Fibroblast of skin of back (primary cell): ENCODE results near the gene ZBTB7B. TPM values are rescaled to one million over a fixed set of nuclear protein-coding genes. Genes with fewer than 3 reads are reported as not detected.
A peak's percentile ranks its signal among the peaks of the same experiment; 100 is the strongest.

ENCODE experiments used
- DNase-seq: peaks from one replicate; pipeline ENCODE4 v3.0.0-alpha.2; 2013
- polyA plus RNA-seq, 2 experiments: library from polyadenylated mRNA; unstranded; fragments of 120-200 nt; gene quantifications; one replicate each; pipeline ENCODE4 v1.2.1, GENCODE V29; 2013; ENCODE audit not compliant: insufficient read length in 2 of 2

ZBTB7B gene
- polyA plus RNA-seq (2013, experiment 1 of 2; ENCODE audit: insufficient read length), result 23.3 TPM
- 22.7 TPM for polyA plus RNA-seq (2013, experiment 2 of 2; ENCODE audit: insufficient read length)

DNA sequence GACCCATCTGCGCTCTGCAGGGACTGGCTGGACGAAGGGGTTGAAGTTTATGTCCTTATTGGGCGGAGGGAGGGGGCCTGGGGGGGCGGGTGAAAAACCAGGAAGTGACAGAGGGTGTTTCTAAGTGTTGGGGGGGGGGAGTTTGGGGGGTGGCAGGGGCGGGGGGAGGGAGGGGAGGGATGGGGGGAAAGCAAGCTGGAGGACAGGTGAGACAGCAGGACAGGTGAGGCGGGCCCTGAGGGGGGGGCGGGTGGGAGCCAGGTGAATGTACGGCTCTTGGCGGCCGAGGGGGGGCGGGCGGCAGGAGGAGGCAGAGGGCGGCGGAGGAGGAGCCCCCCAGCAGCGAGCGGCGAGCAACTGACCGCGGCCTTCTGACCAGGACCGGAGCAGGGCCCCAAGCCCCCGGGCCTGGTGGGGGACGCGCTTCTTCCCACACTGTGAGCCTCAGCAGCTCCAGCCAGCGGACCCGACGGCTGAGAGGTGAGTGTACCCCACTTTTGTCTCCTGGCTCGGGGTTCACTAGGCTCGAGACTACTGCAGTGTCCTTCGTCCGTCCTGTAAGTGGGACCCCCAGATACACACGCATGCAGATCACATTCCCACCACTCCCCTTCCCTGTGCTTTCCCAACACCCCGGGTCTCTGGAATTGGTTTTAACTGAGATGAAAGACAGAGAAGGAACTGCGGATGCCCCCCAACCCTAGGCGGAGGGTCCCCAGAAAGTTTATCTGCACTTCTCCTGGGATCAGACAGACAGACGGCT is at the start of gene ZBTB7B:
Gene ZBTB7B, plus strand, starts transcription at position 339 of the 763 bp plus-strand sequence. CDS start 11,859 bp downstream, outside the sequence.
- DNase-seq, result peak; percentile 19

DNA sequence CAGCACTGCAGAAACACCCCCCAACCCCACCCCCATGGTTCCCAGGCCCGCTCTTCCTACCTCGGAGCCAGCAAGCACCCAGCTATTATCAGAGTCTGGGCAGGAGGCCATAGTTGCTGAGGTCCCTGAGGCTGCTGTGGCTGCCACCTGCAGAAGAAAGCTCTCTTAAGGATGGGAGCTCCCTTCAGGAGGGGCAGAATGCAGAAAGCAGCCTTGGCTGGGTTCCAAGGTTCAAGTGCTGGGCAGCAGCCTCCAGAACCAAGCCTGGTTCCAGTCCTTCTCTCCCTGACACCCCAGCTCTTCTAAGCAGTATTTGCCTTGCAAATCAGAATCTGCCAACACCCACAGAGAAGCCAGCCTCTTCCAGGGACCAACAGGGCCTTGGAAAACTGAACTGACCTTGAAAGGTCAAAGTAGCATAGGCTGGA is 49.0 kb upstream of the ZBTB7B start:
- DNase-seq, result no peak

DNA sequence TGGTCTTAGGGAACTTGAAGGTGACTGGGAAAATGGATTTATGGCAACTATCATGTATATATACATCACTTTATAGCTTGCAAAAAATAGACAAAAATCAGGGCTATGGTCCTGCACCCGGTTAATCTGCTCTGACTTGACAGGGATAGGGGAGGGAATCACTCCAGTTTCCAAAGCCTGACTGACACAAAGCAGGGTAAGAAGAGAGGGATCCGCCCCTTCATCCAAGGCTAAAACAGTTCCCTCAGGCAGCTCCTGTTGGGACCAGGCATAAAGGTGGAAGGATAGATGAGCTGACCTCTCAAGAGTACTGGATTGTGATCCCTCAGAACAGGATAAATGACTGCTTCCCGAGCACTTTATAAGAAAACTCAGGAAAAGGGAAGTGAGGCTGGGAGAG is 48.1 kb upstream of the ZBTB7B start:
- no peak for DNase-seq

DNA sequence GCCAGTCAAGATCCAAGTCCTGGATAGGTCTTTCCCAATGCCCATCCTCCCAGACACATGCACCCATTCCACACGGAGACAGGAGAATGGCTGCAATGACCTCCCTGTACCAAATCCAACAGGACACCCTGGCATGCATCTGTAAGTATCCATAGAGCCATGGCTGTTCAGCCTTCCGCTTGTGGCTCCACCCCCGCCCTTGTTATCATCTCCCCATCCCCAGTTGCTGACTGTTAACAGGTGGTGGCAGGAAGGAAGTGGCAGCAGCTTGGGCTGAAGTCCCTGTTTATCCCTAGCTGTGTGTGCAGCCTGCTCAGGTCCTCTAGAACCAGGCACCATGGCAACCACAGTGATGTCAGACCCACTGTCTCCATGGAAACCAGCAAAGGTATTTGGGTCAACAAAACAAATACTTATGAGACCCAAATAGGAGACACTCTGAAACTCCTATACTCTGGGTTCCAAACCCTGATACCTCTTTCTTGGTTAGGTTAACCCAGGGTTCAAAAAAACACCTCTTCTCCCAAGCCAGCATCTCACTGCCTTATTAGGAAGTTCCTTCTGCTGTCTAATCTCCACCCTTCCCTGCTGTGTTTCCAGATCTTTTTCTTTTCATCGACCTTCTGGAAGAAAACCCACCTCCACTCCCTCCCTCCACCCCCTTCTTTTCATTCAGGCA is 47.4 kb upstream of the ZBTB7B start:
- DNase-seq, result peak; percentile 64

DNA sequence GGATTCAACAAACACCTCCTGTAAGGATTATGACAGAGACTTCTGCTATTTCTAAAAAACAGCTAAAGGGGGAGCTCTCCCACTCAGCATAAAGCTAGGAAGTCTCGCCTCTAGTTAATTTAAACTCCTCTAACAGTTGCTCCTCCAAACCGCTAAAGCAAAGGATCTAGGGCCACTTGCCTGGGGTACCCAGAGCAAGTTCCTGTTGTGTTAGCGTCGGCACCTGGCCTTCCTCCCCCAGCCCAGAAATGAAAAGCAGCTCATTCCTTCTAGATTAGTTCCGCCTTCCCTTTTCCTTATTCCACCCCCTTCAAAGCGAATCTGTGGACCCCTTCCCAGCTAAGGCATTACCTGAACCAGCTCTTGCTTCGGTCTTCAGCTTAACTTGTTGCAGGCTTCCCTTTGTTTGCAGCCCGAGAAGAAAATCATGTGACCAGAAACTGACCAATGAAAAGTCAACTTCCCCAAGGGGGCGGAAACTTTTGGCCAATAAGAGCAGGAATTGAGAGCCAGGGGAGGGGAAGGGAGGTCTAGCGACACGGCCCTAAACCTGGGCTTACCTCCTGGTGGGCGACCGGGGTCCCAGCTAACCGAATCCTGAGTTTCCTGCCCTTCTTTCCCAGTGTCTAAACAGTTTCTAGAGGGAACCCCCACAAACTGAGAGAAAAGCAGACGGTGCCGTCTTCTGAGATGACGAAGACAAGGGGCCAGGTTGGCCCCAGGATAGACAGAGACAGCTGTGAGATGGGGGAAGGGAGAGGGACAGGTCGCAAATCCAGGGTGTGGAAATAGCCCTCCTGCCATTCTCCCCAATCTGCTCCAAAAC is 46.7 kb upstream of the ZBTB7B start, which contains the start of gene PBXIP1:
Gene PBXIP1, minus strand, starts transcription at position 382 of the 826 bp plus-strand sequence. CDS start 2,378 bp downstream, outside the sequence.
- DNase-seq, result peak; percentile 92

DNA sequence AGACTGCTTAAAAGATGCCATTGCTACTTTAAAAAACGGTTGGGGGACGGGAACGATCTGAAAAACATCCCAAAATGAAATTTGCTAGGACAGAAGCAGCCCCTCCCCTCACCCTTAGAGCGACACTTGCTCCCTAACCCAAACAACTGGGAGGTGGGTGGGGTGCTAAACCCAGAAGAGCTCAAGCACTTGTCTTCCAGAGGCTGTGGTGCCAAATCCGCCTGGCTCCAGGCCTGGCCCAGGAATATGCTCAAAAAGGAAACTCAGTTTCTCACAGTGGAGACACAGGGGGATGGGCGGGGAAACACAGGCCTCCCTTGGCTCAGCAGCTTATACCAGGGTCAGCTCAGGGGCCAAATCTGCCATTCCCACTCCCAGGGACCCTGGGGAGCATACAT is 46.1 kb upstream of the ZBTB7B start:
- DNase-seq, result no peak

DNA sequence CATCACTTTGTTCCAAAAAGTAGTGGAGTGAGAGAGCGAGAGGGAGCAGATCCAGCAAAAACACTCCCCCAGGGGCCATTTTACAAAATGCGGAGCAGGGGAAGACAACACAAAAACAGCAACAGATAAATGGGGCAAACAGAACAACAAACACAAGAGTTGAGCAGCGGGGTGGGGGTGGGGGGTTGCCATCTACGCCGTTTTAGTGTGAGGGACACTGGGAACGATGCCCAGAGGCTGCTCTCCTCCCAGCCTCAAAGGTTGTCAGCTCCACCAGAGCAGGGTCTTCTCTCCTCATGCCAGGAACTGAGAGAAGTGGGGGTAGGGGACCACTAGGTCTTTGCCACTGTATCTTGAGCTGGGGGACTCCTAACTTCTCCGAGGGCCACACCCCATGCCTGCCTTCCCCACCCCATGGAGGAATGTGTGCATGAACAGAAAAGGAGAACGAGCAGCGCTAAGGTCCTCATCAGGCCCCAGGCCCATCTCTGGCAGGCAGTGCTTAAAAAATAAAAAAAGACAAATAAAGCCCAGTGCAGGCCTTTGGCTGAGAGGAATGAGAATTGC is 45.4 kb upstream of the ZBTB7B start:
- DNase-seq, result no peak

DNA sequence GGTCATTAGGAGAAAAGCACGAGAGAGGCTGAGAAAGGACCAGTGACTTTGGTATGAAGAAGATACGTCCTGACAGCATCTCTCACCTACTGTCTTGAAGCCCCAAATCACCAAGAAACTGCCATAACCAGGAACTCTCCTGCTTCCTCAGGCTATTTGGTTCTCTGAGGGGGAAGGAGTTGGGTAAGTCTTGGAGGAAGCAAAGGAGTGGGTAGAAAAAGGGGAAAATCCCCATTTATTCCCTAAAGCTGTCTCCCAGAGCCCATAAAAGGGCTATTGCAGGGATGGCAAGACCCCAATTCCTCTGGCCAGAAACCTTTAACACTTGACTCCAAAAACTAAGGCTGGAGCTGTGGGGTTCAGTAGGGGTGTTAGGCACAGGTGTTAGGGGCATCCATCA is 44.6 kb upstream of the ZBTB7B start:
- DNase-seq, result no peak

DNA sequence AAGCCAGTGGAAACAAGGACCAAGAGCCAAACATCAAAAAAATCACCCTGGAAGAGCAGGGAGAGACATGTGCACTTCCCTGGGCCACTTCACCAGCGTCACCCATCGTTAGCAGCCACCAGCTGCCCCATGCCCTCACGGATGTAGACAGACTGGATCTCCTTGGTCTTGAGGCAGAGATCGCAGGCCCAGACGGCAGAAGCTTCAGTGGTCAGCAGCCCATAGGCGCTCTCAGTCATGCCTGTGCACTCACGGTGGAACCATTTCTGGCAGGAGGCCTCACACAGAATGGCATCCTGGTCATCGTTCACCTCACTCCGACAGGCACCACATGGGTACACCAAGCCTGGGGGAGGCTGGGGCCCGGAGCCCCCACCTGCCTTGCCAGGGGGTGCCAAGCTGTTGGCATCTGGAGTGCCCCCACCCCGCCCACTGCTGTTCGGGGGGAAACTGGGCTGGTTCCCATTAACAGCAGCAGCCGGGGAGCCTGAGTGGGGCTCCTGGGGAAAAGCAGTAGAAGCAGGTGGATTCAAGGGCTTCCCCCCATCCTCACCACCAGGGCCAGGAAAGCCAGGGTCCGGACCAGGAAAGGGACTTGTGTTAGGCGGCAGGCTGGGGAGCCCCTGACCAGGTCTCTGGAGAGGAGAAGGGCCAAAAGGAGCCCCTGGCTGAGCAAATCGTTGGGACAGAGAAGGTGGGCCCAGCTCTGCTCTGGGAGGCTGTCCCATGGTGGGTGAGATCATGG is 43.7 kb upstream of the ZBTB7B start:
- no peak for DNase-seq

DNA sequence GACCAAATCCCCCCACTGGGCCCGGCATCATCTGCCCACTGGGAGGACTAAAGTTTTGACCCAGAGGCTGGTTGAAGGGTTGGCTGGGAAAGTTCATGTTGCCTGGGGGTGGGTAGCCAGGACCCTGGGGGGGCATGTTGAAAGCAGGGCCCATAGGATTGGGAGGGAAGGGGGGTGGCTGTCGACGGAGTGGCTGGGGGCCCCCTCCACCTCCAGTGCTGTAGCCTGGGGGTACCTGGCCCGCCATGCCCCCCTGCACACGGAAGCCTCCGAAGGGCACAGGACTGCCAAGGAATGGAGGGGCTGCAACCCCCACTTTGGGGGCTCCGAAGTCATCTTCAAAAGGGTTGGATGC is 43.2 kb upstream of the ZBTB7B start:
- DNase-seq, result no peak

DNA sequence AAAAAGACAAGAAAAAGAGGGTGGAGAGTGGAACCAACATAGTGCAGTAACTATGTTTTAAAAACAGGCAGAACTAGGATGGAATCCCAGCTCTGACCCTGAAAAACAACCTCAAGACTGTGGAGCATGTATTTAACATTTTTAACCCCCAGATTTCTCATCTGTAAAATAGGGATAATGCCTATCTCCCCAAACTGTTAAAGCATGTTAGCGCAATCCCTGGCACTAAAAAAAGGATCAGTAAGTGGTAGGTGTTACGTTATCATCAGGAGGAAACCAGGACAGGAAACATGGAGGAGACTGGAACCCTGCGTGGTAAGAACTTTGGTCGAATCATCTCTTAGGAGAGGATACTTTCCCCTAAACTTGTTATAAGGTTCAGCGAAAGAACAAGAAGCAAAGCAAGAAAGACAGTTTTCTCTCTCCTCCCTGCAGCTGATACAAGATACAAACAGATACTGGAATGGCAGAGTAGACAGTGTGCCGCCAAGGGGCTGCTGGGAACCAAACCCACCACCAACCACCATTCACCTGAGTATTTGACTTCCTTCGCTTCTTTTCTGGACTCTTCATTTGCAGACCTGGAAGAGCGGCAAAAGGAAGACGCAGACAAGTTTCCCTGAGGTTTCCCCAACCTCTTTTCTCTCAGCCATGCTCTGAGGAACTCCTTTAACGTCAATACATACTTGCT is 42.0 kb upstream of the ZBTB7B start:
- no peak for DNase-seq

DNA sequence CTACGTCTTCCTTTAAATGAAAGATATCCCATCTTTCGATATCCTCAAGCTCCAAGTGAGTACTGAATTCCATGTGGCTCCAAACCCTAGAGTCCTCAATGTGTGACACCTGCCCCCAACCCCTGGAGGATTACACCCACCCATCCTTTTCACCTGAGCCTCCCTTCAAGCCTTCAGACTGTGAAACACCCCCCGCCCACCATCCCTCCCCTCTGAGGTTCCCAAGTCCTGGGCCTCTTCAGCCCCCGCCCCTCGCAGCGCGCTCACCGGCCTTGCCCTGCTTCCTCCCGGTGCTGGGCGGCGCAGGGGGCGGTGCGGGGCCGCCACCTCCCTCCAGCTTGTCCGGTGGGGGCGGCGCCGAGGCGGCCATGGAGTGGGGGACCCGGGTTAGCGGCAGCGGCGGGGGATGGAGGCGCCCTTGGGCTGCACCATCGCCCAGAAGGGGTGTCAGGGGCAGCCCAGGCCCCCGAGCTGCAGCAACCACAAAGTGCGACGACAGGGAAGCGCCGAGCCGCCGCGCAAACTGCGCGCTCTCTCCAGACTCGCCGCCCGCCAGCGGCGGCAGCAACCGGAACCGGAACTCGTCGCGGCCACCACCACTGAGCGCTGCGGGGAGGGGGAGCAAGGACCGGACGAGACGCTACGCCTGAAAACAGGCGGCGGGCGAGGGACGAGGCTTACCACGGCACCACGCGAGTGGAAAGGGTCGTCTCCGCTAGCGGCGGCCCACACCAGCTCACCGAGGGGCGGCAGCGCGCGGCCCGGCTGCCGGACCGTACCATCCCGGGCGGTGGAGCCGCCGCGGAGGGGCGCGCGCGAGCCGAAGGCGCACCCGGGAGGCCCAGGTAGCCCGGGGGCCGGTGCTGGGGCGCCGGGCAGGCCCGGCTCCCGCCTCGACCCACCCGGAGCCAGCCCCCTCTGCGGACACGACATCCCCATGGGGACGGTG is 41.1 kb upstream of the ZBTB7B start, which contains the start of gene PYGO2:
Gene PYGO2, minus strand, starts transcription at position 576 of the 949 bp plus-strand sequence. Its CDS starts 206 bp downstream, at position 370.
- peak; percentile 80 for DNase-seq

DNA sequence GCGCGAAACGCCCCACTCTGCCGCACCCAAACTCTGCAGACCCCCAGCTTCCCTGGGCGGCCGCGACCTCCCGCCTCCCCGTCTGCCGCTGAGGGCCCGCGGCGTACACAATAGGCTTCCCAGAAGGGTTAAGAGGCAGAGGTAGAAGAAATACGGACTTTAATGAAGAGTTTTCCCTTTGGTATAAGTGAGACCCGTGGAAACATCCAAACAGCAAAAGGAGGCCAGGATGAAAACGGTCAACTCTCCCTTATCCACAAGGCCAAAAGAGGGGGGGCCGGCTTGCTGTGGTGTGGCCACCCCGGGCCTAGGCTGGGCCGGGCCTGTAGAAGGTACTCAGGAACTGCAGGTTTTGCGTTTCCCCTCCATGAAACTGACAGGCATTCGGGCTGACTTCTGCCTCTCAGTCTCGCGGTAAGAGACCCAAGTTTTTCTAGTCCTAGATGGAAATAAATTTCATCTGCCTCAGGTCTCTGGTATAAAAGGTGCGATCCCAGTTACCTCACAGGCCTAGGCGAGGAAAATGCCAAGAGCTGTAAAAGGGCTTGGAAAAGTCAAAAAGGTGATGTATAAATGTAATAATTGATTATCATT is 40.3 kb upstream of the ZBTB7B start:
- no peak for DNase-seq

DNA sequence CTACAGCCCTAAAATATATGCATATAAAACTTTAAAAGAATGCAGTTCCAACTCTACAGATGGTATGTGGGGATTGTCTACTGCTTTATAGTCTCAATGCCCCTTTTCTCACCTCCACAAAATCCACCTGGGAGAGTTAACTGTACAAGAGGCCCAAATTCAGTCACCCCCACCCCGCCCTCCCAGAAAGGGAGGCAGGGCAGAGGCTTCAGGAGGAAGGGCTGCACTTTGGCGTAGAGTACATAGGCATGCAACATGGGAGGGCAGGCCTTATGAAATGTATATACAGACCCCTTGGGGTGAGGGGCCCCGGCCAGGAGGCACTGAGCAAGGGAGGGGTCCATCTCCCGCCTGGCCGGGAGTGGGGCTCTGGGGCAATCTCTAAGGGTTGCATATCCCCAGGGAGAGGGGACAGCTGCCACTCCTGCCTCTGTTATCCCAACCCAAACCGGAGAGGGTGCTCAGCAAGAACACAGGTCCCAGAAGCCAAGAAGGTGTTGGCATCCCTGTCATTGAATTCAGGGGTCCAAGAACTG is 39.7 kb upstream of the ZBTB7B start:
- no peak for DNase-seq

DNA sequence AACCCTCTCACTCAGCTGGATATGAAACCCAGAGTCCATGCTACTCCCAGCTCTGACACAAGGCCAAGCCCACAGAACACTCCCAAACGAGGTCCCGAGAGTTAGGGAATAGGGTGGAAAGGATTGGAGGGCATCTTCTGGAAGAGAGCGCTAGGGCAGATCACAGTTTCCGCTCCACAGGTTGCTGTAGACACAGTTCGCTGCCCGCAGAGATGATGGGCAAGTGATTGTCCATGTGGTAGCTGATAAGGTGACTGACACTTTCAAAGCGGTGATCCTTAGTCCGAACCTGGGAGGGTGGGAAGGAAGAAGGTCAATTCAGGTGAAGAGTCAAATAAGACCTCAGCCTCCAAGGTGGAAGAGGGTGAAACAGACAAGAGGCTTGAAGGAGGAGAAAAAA is 39.0 kb upstream of the ZBTB7B start:
- DNase-seq, result no peak

DNA sequence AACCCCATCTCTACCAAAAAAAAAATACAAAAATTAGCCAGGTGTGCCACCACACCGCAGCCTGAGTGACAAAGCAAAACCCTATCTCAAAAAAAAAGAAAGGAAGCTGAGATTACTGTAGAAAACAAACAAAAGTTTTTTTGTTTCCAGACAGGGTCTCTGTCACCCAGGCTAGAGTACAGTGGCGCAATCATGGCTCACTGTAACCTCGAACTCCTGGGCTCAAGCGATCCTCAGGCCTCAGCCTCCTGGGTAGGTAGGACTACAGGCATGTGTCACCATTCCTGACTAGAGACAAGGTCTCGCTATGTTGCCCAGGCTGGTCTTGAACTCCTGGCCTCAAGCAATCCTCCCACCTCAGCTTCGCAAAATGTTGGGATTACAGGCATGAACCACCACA is 38.2 kb upstream of the ZBTB7B start:
- DNase-seq, result no peak

DNA sequence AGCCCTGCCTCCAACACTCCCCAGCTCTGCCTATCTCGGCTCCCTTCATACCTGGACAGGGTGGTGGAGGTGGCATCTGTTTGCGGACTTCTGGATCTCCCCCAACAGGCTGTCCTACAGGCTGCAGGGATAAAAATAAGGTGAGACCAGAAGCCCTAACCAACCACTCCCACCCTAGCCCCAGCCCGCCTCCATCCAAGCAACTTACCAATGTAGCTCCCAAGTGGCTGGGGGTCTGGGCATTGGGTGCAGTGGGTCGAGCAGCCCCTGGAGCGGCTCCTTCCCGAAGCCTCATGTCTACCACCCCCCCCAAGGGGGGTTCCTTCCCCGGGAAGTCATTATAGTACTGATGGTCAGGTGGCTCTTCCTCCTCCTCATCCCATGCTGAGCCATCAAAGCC is 36.5 kb upstream of the ZBTB7B start:
- DNase-seq, result no peak

DNA sequence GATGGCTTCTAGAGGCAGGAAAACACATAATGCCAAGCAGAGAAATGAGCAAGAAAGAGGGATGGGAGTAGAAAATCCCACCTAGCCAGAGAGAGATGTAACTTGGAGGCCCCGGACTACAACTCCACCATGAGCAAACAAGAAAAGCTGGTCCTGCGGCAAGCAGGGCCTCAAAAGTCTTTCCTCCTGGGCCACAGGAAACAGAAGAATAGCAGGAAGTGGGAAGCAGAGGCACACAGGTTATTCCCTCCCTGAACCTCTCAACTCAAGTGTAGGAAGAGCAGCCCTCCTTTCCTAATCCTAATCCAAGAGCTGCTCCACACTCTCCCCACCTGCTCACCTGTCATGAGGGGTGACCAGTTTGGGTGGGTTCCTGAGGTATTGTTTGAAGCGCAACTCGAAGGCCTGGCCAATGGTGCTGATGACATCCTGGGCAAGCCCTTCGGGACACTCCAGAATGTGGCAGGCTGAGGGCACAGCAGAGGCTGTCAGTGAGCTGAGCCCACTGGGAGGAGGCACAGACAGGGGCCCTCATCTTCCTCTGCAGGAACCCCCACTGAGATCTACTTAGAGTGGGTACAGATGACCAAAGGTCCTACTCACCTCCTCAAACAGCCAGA is 35.2 kb upstream of the ZBTB7B start:
- DNase-seq, result no peak

DNA sequence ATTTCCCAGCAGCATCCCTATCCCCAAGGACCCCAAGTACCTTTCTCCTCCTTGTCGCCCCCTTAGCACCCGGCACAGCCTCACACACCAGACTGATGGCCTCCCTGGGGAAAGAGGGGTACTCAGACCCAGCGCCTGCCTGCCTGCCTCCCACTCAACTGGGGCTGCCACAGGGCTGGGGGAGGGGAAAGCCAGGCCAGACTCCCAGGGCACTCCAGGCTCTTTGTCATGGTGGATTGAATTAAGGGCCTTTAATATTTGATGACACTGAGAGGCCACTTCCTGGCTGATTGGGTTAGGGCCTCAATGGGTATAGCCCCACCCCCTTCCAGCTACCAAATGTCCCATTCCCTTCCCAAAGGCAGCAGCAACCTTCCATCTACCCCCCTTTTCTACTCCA is 33.9 kb upstream of the ZBTB7B start:
- no peak for DNase-seq
